Ishikawa (cell line): Measurements from ENCODE around the gene DLX6.

Source experiments
- CEBPB ChIP-seq: IDR thresholded peaks from 2 replicates; pipeline ENCODE4 v1.6.1; 2012
- EP300 ChIP-seq: IDR thresholded peaks from 2 replicates; pipeline ENCODE4 v1.6.1; 2012; ENCODE audit warnings: borderline replicate concordance
- RAD21 ChIP-seq: IDR thresholded peaks from 2 replicates; pipeline ENCODE4 v1.6.1; 2012; ENCODE audit warnings: low read depth
- YY1 ChIP-seq: IDR thresholded peaks from 2 replicates; pipeline ENCODE4 v1.6.1; 2012; ENCODE audit warnings: low read depth
- ZBTB7A ChIP-seq: IDR thresholded peaks from 2 replicates; pipeline ENCODE4 v1.6.1; 2012; ENCODE audit warnings: low read depth
- TF ChIP-seq, protein P1 (sequence below): IDR thresholded peaks from 2 replicates; pipeline ENCODE4 v1.6.1; 2012; ENCODE audit warnings: low read depth, mild to moderate bottlenecking

DNA sequence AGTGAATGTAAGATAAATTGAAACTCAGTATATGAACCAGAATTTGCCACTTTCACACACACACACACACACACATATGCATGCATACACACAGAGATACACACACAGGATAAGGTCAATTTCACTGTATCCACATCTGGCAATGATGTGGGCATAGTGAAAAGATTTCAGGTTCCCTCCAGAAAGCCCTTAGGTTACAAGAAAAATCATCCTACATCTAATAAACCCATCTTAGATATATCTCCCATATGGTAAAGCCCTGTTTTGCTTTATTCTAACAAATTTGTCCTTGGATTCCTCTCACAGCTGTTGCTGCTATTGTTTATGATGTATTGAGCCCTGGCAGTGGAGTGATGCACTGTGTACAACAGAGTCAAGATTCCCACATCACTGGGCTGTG lies 27.9 kb upstream of the DLX6 start:
- TF ChIP-seq RAD21, result no peak
- no peak for TF ChIP-seq EP300
- no peak for TF ChIP-seq CEBPB
- no peak for TF ChIP-seq YY1
- no peak for TF ChIP-seq ZBTB7A
- TF ChIP-seq, protein P1, sequence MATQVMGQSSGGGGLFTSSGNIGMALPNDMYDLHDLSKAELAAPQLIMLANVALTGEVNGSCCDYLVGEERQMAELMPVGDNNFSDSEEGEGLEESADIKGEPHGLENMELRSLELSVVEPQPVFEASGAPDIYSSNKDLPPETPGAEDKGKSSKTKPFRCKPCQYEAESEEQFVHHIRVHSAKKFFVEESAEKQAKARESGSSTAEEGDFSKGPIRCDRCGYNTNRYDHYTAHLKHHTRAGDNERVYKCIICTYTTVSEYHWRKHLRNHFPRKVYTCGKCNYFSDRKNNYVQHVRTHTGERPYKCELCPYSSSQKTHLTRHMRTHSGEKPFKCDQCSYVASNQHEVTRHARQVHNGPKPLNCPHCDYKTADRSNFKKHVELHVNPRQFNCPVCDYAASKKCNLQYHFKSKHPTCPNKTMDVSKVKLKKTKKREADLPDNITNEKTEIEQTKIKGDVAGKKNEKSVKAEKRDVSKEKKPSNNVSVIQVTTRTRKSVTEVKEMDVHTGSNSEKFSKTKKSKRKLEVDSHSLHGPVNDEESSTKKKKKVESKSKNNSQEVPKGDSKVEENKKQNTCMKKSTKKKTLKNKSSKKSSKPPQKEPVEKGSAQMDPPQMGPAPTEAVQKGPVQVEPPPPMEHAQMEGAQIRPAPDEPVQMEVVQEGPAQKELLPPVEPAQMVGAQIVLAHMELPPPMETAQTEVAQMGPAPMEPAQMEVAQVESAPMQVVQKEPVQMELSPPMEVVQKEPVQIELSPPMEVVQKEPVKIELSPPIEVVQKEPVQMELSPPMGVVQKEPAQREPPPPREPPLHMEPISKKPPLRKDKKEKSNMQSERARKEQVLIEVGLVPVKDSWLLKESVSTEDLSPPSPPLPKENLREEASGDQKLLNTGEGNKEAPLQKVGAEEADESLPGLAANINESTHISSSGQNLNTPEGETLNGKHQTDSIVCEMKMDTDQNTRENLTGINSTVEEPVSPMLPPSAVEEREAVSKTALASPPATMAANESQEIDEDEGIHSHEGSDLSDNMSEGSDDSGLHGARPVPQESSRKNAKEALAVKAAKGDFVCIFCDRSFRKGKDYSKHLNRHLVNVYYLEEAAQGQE, result no peak
